HepG2 (cell line): Measurements from ENCODE around the gene ADGRB2. TPM values are rescaled to one million over a fixed set of nuclear protein-coding genes. Genes with fewer than 3 reads are reported as not detected.

Experiments
- BRCA1 ChIP-seq: sonication (generic); formaldehyde crosslinking; IDR thresholded peaks from 2 replicates; pipeline ENCODE4 v1.4.0; 2020; ENCODE audit warnings: missing genetic modification reagents
- PCBP2 ChIP-seq: fragments of 200-400 bp; formaldehyde crosslinking; optimal IDR thresholded peaks from 2 replicates; pipeline ENCODE3; 2018; ENCODE audit warnings: low read length, low read depth; ENCODE audit not compliant: poor library complexity, severe bottlenecking
- RORA ChIP-seq: sonication (generic); formaldehyde crosslinking; IDR thresholded peaks from 2 replicates; pipeline ENCODE4 v1.5.0; 2020; ENCODE audit warnings: mild to moderate bottlenecking, missing genetic modification reagents, moderate library complexity
- YEATS2 ChIP-seq: sonication (generic); formaldehyde crosslinking; IDR thresholded peaks from 2 replicates; pipeline ENCODE4 v1.4.0; 2020; ENCODE audit warnings: missing genetic modification reagents, borderline replicate concordance
- ZBTB7B ChIP-seq: sonication (generic); formaldehyde crosslinking; IDR thresholded peaks from 2 replicates; pipeline ENCODE4 v1.4.0; 2020; ENCODE audit warnings: missing genetic modification reagents
- ZNF20 ChIP-seq: sonication (generic); formaldehyde crosslinking; IDR thresholded peaks from 2 replicates; pipeline ENCODE4 v1.4.0; 2020; ENCODE audit warnings: mild to moderate bottlenecking, moderate library complexity, missing genetic modification reagents
- ZNF256 ChIP-seq: sonication (generic); formaldehyde crosslinking; conservative IDR thresholded peaks from 2 replicates; pipeline ENCODE4 v1.4.0; 2020; ENCODE audit warnings: missing genetic modification reagents
- ZNF382 ChIP-seq: sonication (generic); formaldehyde crosslinking; IDR thresholded peaks from 2 replicates; pipeline ENCODE4 v1.5.0; 2020; ENCODE audit warnings: missing genetic modification reagents, mild to moderate bottlenecking, borderline replicate concordance
- polyA plus RNA-seq, 8 experiments: library from polyadenylated mRNA; depleted of rRNA in 3 of 8; stranded (reverse) in 7 of 8; unstranded in 1 of 8; fragments of >200 nt; fragmentation: Illumina TruSeq in 4 of 8; extraction: Trizol in 4 of 8; gene quantifications; 2 replicates each; pipeline versions ENCODE4 v1.2.1 to v1.2.3, GENCODE V29; 2011 to 2016; ENCODE audit warnings: low read depth in 4 of 8, missing spikeins in 1 of 8, mixed read lengths in 1 of 8; ENCODE audit not compliant: insufficient read depth in 1 of 8
- total RNA-seq, 5 experiments: library from RNA; depleted of rRNA; stranded (reverse); fragments of >200 nt; fragmentation: Illumina TruSeq; extraction: Trizol; gene quantifications; 2 replicates each; pipeline ENCODE4 v1.2.3, GENCODE V29; 2016; ENCODE audit warnings: low read depth in 1 of 5
- TF ChIP-seq, protein P1 (sequence below): fragments of 450-650 bp; IDR thresholded peaks from 2 replicates; pipeline ENCODE4 v1.6.1; 2016
- TF ChIP-seq, protein P2 (sequence below): sonication (generic); formaldehyde crosslinking; IDR thresholded peaks from 2 replicates; pipeline ENCODE4 v1.5.1; 2020; ENCODE audit warnings: missing genetic modification reagents, mild to moderate bottlenecking, borderline replicate concordance
- TF ChIP-seq, protein P3 (sequence below): IDR thresholded peaks from 2 replicates; pipeline ENCODE4 v1.6.1; 2016; ENCODE audit warnings: low read depth, missing genetic modification reagents, missing compliant biosample characterization
- TF ChIP-seq, protein P4 (sequence below): sonication (generic); formaldehyde crosslinking; IDR thresholded peaks from 2 replicates; pipeline ENCODE4 v1.4.0; 2020; ENCODE audit warnings: missing genetic modification reagents, borderline replicate concordance
- TF ChIP-seq, protein P5 (sequence below): sonication (generic); formaldehyde crosslinking; IDR thresholded peaks from 2 replicates; pipeline ENCODE4 v1.4.0; 2020; ENCODE audit warnings: missing genetic modification reagents, mild to moderate bottlenecking, borderline replicate concordance
- TF ChIP-seq, protein P6 (sequence below): sonication (generic); formaldehyde crosslinking; IDR thresholded peaks from 2 replicates; pipeline ENCODE4 v1.8.0; 2022; ENCODE audit warnings: mild to moderate bottlenecking, missing genetic modification reagents, moderate library complexity

ADGRB2 gene
- total and polyA plus RNA-seq, 2 of the 13 experiments (the other 11 are each of a cell fraction or from before 2014, with no cell fraction given), result 0.03 to 0.09 TPM

DNA sequence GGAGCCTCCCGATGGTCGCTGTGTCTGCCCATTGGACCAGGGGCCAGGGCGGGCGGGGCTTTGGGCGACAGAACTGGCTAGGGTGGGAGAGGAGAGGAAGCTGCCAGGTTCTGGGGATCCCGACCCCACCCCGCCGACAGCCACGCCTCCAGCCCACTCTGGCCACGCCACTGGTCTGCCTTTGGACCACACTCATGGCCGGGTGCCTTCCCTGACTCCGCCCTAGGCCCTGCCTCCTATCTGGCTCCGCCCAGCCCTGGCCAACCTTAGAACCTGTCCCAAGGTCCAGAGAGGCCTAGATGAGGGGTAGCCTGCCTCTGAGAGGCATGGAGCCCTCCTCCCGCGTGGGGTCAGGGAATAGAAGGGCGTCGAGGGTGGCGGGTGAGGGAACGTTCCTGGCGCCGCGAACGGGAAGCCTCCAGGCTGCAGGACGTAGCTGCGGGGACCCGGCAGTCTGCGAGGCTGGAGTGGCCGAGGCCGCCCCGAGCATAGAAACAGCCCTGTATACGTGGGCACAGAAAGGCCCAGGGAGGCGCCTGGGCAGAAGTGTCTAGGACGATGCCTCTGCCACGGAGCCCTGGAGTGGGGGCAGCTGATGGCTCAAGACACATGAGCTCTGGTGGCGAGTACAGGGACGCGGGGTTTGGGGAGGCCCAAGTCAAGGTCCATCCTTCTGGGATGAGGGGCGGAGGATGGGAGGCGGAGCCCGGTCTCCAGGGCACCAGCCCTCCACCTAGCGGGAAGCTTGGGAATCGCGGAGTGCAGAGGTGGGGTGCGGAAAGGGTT lies 48.9 kb downstream of the ADGRB2 start (continued):
- no peak for TF ChIP-seq ZNF382 (CRISPR knock-in tag)
- peak; percentile 46; the same call in 1 of the 2 replicates for TF ChIP-seq YEATS2 (CRISPR knock-in tag)
- TF ChIP-seq BRCA1 (CRISPR knock-in tag), result no peak
- TF ChIP-seq, protein P1, sequence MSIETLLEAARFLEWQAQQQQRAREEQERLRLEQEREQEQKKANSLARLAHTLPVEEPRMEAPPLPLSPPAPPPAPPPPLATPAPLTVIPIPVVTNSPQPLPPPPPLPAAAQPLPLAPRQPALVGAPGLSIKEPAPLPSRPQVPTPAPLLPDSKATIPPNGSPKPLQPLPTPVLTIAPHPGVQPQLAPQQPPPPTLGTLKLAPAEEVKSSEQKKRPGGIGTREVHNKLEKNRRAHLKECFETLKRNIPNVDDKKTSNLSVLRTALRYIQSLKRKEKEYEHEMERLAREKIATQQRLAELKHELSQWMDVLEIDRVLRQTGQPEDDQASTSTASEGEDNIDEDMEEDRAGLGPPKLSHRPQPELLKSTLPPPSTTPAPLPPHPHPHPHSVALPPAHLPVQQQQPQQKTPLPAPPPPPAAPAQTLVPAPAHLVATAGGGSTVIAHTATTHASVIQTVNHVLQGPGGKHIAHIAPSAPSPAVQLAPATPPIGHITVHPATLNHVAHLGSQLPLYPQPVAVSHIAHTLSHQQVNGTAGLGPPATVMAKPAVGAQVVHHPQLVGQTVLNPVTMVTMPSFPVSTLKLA, result no peak
- TF ChIP-seq, protein P2, sequence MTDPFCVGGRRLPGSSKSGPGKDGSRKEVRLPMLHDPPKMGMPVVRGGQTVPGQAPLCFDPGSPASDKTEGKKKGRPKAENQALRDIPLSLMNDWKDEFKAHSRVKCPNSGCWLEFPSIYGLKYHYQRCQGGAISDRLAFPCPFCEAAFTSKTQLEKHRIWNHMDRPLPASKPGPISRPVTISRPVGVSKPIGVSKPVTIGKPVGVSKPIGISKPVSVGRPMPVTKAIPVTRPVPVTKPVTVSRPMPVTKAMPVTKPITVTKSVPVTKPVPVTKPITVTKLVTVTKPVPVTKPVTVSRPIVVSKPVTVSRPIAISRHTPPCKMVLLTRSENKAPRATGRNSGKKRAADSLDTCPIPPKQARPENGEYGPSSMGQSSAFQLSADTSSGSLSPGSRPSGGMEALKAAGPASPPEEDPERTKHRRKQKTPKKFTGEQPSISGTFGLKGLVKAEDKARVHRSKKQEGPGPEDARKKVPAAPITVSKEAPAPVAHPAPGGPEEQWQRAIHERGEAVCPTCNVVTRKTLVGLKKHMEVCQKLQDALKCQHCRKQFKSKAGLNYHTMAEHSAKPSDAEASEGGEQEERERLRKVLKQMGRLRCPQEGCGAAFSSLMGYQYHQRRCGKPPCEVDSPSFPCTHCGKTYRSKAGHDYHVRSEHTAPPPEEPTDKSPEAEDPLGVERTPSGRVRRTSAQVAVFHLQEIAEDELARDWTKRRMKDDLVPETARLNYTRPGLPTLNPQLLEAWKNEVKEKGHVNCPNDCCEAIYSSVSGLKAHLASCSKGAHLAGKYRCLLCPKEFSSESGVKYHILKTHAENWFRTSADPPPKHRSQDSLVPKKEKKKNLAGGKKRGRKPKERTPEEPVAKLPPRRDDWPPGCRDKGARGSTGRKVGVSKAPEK (CRISPR knock-in tag), result no peak; the same call in 1 of the 2 replicates
- TF ChIP-seq ZBTB7B (CRISPR knock-in tag), result peak; percentile 72; the same call in 1 of the 2 replicates
- no peak for TF ChIP-seq RORA (CRISPR knock-in tag)
- TF ChIP-seq, protein P3, sequence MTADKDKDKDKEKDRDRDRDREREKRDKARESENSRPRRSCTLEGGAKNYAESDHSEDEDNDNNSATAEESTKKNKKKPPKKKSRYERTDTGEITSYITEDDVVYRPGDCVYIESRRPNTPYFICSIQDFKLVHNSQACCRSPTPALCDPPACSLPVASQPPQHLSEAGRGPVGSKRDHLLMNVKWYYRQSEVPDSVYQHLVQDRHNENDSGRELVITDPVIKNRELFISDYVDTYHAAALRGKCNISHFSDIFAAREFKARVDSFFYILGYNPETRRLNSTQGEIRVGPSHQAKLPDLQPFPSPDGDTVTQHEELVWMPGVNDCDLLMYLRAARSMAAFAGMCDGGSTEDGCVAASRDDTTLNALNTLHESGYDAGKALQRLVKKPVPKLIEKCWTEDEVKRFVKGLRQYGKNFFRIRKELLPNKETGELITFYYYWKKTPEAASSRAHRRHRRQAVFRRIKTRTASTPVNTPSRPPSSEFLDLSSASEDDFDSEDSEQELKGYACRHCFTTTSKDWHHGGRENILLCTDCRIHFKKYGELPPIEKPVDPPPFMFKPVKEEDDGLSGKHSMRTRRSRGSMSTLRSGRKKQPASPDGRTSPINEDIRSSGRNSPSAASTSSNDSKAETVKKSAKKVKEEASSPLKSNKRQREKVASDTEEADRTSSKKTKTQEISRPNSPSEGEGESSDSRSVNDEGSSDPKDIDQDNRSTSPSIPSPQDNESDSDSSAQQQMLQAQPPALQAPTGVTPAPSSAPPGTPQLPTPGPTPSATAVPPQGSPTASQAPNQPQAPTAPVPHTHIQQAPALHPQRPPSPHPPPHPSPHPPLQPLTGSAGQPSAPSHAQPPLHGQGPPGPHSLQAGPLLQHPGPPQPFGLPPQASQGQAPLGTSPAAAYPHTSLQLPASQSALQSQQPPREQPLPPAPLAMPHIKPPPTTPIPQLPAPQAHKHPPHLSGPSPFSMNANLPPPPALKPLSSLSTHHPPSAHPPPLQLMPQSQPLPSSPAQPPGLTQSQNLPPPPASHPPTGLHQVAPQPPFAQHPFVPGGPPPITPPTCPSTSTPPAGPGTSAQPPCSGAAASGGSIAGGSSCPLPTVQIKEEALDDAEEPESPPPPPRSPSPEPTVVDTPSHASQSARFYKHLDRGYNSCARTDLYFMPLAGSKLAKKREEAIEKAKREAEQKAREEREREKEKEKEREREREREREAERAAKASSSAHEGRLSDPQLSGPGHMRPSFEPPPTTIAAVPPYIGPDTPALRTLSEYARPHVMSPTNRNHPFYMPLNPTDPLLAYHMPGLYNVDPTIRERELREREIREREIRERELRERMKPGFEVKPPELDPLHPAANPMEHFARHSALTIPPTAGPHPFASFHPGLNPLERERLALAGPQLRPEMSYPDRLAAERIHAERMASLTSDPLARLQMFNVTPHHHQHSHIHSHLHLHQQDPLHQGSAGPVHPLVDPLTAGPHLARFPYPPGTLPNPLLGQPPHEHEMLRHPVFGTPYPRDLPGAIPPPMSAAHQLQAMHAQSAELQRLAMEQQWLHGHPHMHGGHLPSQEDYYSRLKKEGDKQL (CRISPR knock-in tag), result peak; percentile 10; the same call in 1 of the 2 replicates
- TF ChIP-seq, protein P4, sequence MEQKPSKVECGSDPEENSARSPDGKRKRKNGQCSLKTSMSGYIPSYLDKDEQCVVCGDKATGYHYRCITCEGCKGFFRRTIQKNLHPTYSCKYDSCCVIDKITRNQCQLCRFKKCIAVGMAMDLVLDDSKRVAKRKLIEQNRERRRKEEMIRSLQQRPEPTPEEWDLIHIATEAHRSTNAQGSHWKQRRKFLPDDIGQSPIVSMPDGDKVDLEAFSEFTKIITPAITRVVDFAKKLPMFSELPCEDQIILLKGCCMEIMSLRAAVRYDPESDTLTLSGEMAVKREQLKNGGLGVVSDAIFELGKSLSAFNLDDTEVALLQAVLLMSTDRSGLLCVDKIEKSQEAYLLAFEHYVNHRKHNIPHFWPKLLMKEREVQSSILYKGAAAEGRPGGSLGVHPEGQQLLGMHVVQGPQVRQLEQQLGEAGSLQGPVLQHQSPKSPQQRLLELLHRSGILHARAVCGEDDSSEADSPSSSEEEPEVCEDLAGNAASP (CRISPR knock-in tag), result no peak
- TF ChIP-seq, protein P5, sequence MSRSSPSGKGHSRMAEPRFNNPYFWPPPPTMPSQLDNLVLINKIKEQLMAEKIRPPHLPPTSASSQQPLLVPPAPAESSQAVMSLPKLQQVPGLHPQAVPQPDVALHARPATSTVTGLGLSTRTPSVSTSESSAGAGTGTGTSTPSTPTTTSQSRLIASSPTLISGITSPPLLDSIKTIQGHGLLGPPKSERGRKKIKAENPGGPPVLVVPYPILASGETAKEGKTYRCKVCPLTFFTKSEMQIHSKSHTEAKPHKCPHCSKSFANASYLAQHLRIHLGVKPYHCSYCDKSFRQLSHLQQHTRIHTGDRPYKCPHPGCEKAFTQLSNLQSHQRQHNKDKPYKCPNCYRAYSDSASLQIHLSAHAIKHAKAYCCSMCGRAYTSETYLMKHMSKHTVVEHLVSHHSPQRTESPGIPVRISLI (CRISPR knock-in tag), result peak; percentile 45; the same call in 1 of the 2 replicates
- no peak for TF ChIP-seq ZNF20 (CRISPR knock-in tag)
- TF ChIP-seq PCBP2, result no peak
- TF ChIP-seq ZNF256, result no peak
- TF ChIP-seq, protein P6, sequence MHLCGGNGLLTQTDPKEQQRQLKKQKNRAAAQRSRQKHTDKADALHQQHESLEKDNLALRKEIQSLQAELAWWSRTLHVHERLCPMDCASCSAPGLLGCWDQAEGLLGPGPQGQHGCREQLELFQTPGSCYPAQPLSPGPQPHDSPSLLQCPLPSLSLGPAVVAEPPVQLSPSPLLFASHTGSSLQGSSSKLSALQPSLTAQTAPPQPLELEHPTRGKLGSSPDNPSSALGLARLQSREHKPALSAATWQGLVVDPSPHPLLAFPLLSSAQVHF, result no peak
